Measurements from ENCODE around the gene OPALIN. TPM values are rescaled to one million over a fixed set of nuclear protein-coding genes. Genes with fewer than 3 reads are reported as not detected.

OPALIN gene
- total and polyA plus RNA-seq, 2 donors from 2014 or later, result not detected

- Histone ChIP-seq H3K27me3 (ENCODE audit: control insufficient read depth, insufficient read depth, low read length) (no peaks in the 10 kb centered on the region), H3K9ac (ENCODE audit: low read length in 3 of 3) (no peak overlapping the region), H3K9me3 (ENCODE audit: control insufficient read depth in 2 of 3, insufficient read depth in 1 of 3, low read length in 3 of 3) (peaks cover 0 to 12% (median 0%) of the 10 kb centered on the region in 3 donors), H3K4me3 (ENCODE audit: low read length in 3 of 3) (no peak overlapping the region), H3K4me1 (ENCODE audit: control insufficient read depth in 2 of 3, insufficient read depth in 2 of 3, low read depth in 1 of 3, low read length in 3 of 3) (no peaks in the 10 kb centered on the region), H3K36me3 (ENCODE audit: control insufficient read depth in 2 of 3, insufficient read depth in 3 of 3, low read length in 3 of 3) (no peaks in the 10 kb centered on the region), H3K27ac (ENCODE audit: low read depth in 2 of 2, low read length in 2 of 2) (no peak overlapping the region)
- intact Hi-C loops (cut with DNase I), result no loop called here
- TF ChIP-seq CTCF (IDR thresholded peaks at IDR 0.05; ENCODE audit: borderline replicate concordance, extremely low read depth, insufficient read depth), result no peak
- DNase-seq (no peak), FAIRE-seq (no peak)
Observed at GRCh38 chr10:96345222-96345621, 13.6 kb downstream of the OPALIN start.

GRCh38 chr10:96344178-96344577, 14.6 kb downstream of the OPALIN start:
- H3K9ac ChIP-seq (ENCODE audit: low read length in 3 of 3), result no peak overlapping the region
- no peaks in the 10 kb centered on the region for H3K36me3 ChIP-seq (ENCODE audit: control insufficient read depth in 2 of 3, insufficient read depth in 3 of 3, low read length in 3 of 3)
- H3K4me1 ChIP-seq (ENCODE audit: control insufficient read depth in 2 of 3, insufficient read depth in 2 of 3, low read depth in 1 of 3, low read length in 3 of 3), result no peaks in the 10 kb centered on the region
- no peak for TF ChIP-seq CTCF (IDR thresholded peaks at IDR 0.05; ENCODE audit: borderline replicate concordance, extremely low read depth, insufficient read depth)
- H3K4me3 ChIP-seq (ENCODE audit: low read length in 3 of 3), result no peak overlapping the region
- FAIRE-seq (no peak), DNase-seq (no peak)
- no peak overlapping the region for H3K27ac ChIP-seq (ENCODE audit: low read depth in 2 of 2, low read length in 2 of 2)
- H3K27me3 ChIP-seq (ENCODE audit: control insufficient read depth, insufficient read depth, low read length), result no peaks in the 10 kb centered on the region
- peaks cover 0 to 12% (median 0%) of the 10 kb centered on the region in 3 donors for H3K9me3 ChIP-seq (ENCODE audit: control insufficient read depth in 2 of 3, insufficient read depth in 1 of 3, low read length in 3 of 3)
- intact Hi-C loops (cut with DNase I), result no loop called here

- DNase-seq, result no peak
- no peaks in the 10 kb centered on the region for H3K27me3 ChIP-seq (ENCODE audit: control insufficient read depth, insufficient read depth, low read length)
- H3K27ac ChIP-seq (ENCODE audit: low read depth in 2 of 2, low read length in 2 of 2), result no peak overlapping the region
- intact Hi-C loops (cut with DNase I), result no loop called here
- FAIRE-seq, result no peak
- no peak overlapping the region for H3K9ac ChIP-seq (ENCODE audit: low read length in 3 of 3)
- H3K4me1 ChIP-seq (ENCODE audit: control insufficient read depth in 2 of 3, insufficient read depth in 2 of 3, low read depth in 1 of 3, low read length in 3 of 3), result no peaks in the 10 kb centered on the region
- no peaks in the 10 kb centered on the region for H3K36me3 ChIP-seq (ENCODE audit: control insufficient read depth in 2 of 3, insufficient read depth in 3 of 3, low read length in 3 of 3)
- no peak for TF ChIP-seq CTCF (IDR thresholded peaks at IDR 0.05; ENCODE audit: borderline replicate concordance, extremely low read depth, insufficient read depth)
- peaks cover 0 to 12% (median 0%) of the 10 kb centered on the region in 3 donors for H3K9me3 ChIP-seq (ENCODE audit: control insufficient read depth in 2 of 3, insufficient read depth in 1 of 3, low read length in 3 of 3)
- H3K4me3 ChIP-seq (ENCODE audit: low read length in 3 of 3), result no peak overlapping the region
Observed at GRCh38 chr10:96342402-96342801, 16.4 kb downstream of the OPALIN start.
